GM12891 (cell line): ENCODE data around the gene COL18A1.

Experiments
- PAX5 ChIP-seq: IDR thresholded peaks from 2 replicates; pipeline ENCODE4 v1.6.1; 2011; ENCODE audit warnings: low read length, moderate library complexity, mild to moderate bottlenecking; ENCODE audit not compliant: insufficient read depth, severe bottlenecking
- POLR2A ChIP-seq: IDR thresholded peaks from 2 replicates; pipeline ENCODE4 v1.6.1; 2011; ENCODE audit warnings: low read depth, low read length, control low read depth
- POLR2AphosphoS5 ChIP-seq: IDR thresholded peaks from 2 replicates; pipeline ENCODE4 v1.6.1; 2011; ENCODE audit warnings: low read depth, low read length, control low read depth
- POU2F2 ChIP-seq: IDR thresholded peaks from 2 replicates; pipeline ENCODE4 v1.6.1; 2011; ENCODE audit warnings: low read depth, mild to moderate bottlenecking, control low read depth, low read length, moderate library complexity
- SPI1 ChIP-seq: IDR thresholded peaks from 2 replicates; pipeline ENCODE4 v1.6.1; 2011; ENCODE audit warnings: low read depth, low read length, control low read depth
- TAF1 ChIP-seq: IDR thresholded peaks from 2 replicates; pipeline ENCODE4 v1.6.1; 2011; ENCODE audit warnings: low read depth, low read length, control low read depth

DNA sequence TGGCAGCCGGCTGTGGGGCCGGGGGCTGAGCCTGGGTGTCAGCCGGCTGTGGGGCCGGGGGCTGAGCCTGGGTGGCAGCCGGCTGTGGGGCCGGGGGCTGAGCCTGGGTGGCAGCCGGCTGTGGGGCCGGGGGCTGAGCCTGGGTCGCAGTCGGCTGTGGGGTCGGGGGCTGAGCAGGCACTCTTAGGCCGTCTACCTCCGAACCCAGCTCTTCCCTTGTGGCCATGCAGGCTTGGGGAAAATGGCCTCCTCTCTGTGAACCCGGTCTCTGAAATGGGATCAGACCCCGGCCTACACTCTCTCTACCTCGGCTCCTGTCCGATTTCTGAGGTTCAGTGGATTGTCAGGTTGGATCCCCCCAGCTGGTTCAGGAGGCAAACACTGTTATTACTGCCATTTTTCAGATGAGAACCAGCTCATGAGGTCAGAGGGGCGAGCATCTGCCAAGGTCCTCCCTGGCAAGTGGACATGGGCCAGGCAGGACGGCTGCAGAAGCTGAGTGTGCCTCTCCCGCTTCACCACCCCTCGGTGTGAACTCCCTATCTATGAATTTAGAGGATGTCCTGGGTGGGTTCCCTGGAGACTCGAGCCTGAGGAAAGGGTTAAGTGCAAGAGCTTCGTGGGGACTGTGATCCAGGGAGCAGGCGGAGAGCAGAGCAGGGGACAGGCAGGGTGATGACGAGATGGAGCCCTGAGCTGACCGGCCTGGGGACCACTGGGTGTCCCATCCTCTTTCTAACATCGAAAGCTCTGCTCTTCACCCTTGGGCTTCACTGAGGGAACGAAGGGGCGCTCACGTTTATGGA is 10.9 kb upstream of the COL18A1 start:
- TF ChIP-seq SPI1 (no peak), POLR2A (no peak), TAF1 (no peak), POLR2AphosphoS5 (no peak), PAX5 (no peak), POU2F2 (no peak)
